Aorta (tissue), 5 donors: ENCODE measurements around the gene ZNF474. TPM values are rescaled to one million over a fixed set of nuclear protein-coding genes. Genes with fewer than 3 reads are reported as not detected.
A peak's percentile ranks its signal among the peaks of the same experiment; 100 is the strongest.

ENCODE experiments used
- ATAC-seq: fragments of 200-7000 bp; cut with Tn5 transposase; one replicate; pipeline ENCODE4 v1.9.1; 2022; ENCODE audit warnings: moderate library complexity; ENCODE audit not compliant: low FRiP score
- DNase-seq, 2 donors: peaks; one replicate each; pipeline ENCODE4 v3.0.0-alpha.2; 2020
- H3K27ac ChIP-seq, 2 donors: one replicate each; pipeline ENCODE4 v1.5.1; 2013; ENCODE audit warnings: low read length in 2 of 2, mild to moderate bottlenecking in 2 of 2, moderate library complexity in 2 of 2, control low read depth in 1 of 2, inconsistent platforms in 1 of 2, low read depth in 1 of 2
- H3K27me3 ChIP-seq, 2 donors: one replicate each; pipeline ENCODE4 v1.6.1; 2013; ENCODE audit warnings: control low read depth in 1 of 2, low read length in 1 of 2, mild to moderate bottlenecking in 1 of 2, moderate library complexity in 1 of 2; ENCODE audit not compliant: insufficient read depth in 2 of 2, control insufficient read depth in 1 of 2
- H3K36me3 ChIP-seq, 2 donors: one replicate each; pipeline ENCODE4 v1.6.1; 2013; ENCODE audit warnings: control low read depth in 1 of 2, low read length in 1 of 2, mild to moderate bottlenecking in 1 of 2; ENCODE audit not compliant: insufficient read depth in 2 of 2, control insufficient read depth in 1 of 2
- H3K4me1 ChIP-seq, 2 donors: one replicate each; pipeline ENCODE4 v1.6.1; 2013; ENCODE audit warnings: low read length in 2 of 2, control low read depth in 1 of 2, mild to moderate bottlenecking in 1 of 2, moderate library complexity in 1 of 2; ENCODE audit not compliant: insufficient read depth in 2 of 2, control insufficient read depth in 1 of 2
- H3K4me3 ChIP-seq, 2 donors: one replicate each; pipeline ENCODE4 v1.5.1; 2013; ENCODE audit warnings: low read length in 2 of 2, control low read depth in 1 of 2, mild to moderate bottlenecking in 1 of 2
- H3K9me3 ChIP-seq: one replicate; pipeline ENCODE4 v1.6.1; 2013; ENCODE audit warnings: mild to moderate bottlenecking, low read length; ENCODE audit not compliant: control insufficient read depth
- WGBS, 2 donors: extraction: QIAGEN DNeasy Blood & Tissue Kit; methylation state at CpG; one replicate each; pipeline ENCODE4 v1.1.7; 2013; 5-methylcytosine and 5-hydroxymethylcytosine counted together
- intact Hi-C, 2 donors: fragments of 100-400 bp; cut with DNase I; formaldehyde crosslinking; loops; one replicate each; pipeline versions ENCODE4 v1.14.2 to v1.15.0; 2022
- polyA plus RNA-seq, 2 donors: library from polyadenylated mRNA; stranded (reverse); fragments of 200-250 nt; gene quantifications; one replicate each; pipeline ENCODE4 v1.2.3, GENCODE V29; 2013
- total RNA-seq, 2 donors: library from RNA; stranded (reverse); fragmentation: NEBNext Ultra II Directional; extraction: Animal tissue kit (Norgen Biotek cat#: 25700); gene quantifications; one replicate each; pipeline ENCODE4 v1.2.1, GENCODE V29; 2021
- donor health status: healthy with polysubstance abuse.
- donor health status: Bipolar disorder and iron deficiency.
- donor health status: DM: no; HTN: no; CAD: no.
- donor health status: DM: no; HTN: no; CAD: no.
- donor health status: DM: yes; HTN: yes; CAD: no.

Gene ZNF474
- total and polyA plus RNA-seq, 4 donors = 0.08 to 0.75 (median 0.52) TPM; not detected in 1

DNA sequence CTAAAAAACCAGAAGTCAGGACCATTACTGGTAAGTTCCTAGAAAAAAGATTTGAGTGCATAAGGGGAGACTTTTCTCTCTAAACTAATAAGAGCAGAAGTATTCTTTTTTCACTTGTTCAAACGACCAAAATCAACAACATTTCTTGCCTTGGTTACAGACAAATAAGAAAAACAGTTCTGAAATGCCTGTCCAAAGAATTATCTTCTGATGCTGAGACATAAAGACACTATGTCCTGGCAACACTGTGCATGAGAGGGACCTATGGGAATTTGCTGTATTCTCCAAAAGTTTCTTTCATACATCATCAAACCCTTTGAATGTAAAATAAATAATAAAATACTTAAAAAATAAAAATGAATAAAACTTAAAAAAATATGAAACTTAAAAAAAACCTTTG lies 50.4 kb downstream of the ZNF474 start:
- no peaks in the 10 kb centered on the region for H3K9me3 ChIP-seq
- intact Hi-C loops = no loop called here
- H3K36me3 ChIP-seq = no peaks in the 10 kb centered on the region
- H3K4me3 ChIP-seq = no peak overlapping the region
- peaks cover 0 to 9% of the 10 kb centered on the region in 2 donors for H3K4me1 ChIP-seq
- H3K27ac ChIP-seq = no peak overlapping the region
- WGBS, 2 donors = 4 to 6% methylated on average over 1 of the region's 1 CpG
- H3K27me3 ChIP-seq = no peaks in the 10 kb centered on the region
- no peak for ATAC-seq
- DNase-seq = no peak

DNA sequence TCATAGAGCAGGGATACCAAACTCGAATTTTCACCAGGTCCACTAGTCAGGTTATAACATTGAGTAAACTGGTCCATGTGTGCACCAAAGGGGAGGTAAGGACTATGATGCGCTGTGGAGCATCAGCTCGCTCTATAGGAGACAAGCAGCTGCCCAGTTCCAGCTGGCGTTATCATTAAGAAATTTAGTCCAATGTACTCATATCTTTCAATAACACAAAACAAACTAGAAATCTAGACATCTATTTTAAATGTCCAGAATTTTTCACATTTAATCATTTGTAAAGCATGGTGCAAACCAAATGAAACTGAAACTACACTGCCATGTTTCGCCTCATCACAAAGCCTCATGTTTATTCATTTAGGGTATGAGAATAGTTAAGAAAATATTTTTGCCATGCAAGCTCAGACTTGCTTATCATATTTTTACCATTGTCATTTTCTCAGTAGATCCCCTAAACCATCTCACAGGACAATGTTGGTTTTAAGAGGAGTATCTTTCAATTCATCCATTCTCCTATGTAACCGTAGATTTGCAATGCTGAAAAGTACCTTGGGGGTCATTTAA lies 50.9 kb downstream of the ZNF474 start:
- Histone ChIP-seq H3K4me3 (no peak overlapping the region), H3K36me3 (no peaks in the 10 kb centered on the region), H3K27me3 (no peaks in the 10 kb centered on the region), H3K9me3 (no peaks in the 10 kb centered on the region), H3K27ac (no peak overlapping the region), H3K4me1 (peaks cover 0 to 9% of the 10 kb centered on the region in 2 donors)
- ATAC-seq = no peak
- no peak for DNase-seq
- intact Hi-C loops = no loop called here
- WGBS, 2 donors = 87 to 90% methylated on average over 6 of the region's 6 CpGs

DNA sequence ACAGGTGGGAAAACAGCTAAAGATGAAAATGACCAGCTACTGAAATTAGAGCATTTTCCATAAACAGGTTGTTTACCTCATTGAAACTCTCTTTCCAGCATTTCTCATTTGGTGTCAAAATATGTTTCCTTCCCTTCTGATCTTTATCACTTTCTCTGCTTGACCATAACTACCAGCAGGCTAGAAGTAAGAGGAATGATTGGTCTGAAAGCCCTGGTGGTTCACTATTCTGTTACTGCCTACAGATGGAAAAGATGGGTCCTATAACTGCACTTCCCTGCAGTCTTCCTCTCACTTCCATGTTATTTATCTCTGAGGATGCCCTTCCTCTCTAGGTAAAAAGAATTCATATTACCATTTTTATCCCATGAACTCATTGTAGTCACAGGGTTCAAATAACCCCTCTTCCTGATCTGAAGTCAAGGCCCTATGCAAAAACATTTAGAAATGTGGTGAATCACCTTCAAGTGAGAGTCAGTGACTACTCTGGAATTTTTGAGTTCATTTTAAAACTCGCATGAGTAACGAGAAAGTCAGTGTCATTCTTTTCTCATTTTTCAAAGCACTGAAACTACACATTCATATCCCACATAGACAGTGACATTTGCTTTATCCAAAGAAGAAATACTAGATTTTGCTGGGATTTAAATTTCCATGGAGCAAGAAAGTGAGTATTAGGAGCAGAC lies 51.7 kb downstream of the ZNF474 start:
- Histone ChIP-seq H3K9me3 (no peaks in the 10 kb centered on the region), H3K4me1 (peaks cover 0 to 9% of the 10 kb centered on the region in 2 donors), H3K27me3 (no peaks in the 10 kb centered on the region), H3K4me3 (no peak overlapping the region), H3K36me3 (no peaks in the 10 kb centered on the region), H3K27ac (peak overlapping the region; percentile 59 to 72)
- DNase-seq (no peak), ATAC-seq (peak; percentile 17)
- WGBS, 2 donors = 7 to 12% methylated on average over 2 of the region's 2 CpGs
- intact Hi-C loops = no loop called here

DNA sequence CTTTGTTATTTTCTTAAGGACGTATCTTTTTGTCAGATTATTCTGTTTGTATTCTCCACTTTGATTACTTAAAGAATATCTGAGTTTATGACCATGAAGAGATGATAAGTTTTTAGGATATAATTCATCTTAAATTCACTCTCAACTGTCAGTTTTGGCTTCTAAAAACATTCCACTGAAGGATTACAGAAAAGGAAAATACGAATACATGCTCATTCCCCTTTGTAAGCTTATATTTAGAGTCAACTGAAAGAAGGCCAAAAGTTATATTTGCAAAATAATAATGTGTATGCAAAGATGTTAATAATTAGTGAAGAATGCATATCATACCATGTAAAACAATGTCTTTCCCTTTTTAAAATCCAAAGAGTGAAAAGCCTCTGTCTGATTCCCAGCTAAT lies 52.5 kb downstream of the ZNF474 start:
- H3K9me3 ChIP-seq = no peaks in the 10 kb centered on the region
- intact Hi-C loops = no loop called here
- H3K36me3 ChIP-seq = no peaks in the 10 kb centered on the region
- no peak overlapping the region for H3K27ac ChIP-seq
- H3K27me3 ChIP-seq = no peaks in the 10 kb centered on the region
- DNase-seq = no peak
- peaks cover 0 to 9% of the 10 kb centered on the region in 2 donors for H3K4me1 ChIP-seq
- 3 to 4% methylated on average over 2 of the region's 2 CpGs for WGBS, 2 donors
- ATAC-seq = no peak
- no peak overlapping the region for H3K4me3 ChIP-seq

DNA sequence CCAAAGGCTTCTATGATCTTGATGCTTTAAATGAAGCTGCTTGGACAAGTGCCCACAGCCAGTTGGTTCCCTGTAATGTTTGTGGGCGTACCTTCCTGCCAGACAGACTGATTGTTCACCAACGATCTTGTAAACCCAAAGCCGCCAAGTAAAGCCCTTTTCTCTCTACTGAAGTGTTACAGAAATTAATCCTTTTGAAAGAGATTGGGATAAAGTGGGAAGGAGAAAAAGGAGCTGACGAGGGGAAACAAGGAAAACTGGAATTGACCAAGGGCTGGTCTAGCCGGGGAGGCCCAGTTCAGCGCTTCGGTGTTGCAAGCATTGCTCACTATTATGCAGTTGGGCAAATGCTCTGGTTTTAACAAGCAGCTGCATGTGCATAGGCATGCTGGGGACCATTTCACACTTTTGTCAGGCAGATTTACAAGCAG lies 53.2 kb downstream of the ZNF474 start:
- peak; percentile 70 to 73 for DNase-seq
- ATAC-seq = peak; percentile 85
- 5 to 6% methylated on average over 7 of the region's 7 CpGs for WGBS, 2 donors
- H3K36me3 ChIP-seq = no peaks in the 10 kb centered on the region
- intact Hi-C loops = no loop called here
- H3K4me1 ChIP-seq = peaks cover 0 to 9% of the 10 kb centered on the region in 2 donors
- no peaks in the 10 kb centered on the region for H3K27me3 ChIP-seq
- no peaks in the 10 kb centered on the region for H3K9me3 ChIP-seq
- peak overlapping the region; percentile 81 to 89 for H3K27ac ChIP-seq
- peak overlapping the region in 1 of 2 donors; percentile 8 for H3K4me3 ChIP-seq

DNA sequence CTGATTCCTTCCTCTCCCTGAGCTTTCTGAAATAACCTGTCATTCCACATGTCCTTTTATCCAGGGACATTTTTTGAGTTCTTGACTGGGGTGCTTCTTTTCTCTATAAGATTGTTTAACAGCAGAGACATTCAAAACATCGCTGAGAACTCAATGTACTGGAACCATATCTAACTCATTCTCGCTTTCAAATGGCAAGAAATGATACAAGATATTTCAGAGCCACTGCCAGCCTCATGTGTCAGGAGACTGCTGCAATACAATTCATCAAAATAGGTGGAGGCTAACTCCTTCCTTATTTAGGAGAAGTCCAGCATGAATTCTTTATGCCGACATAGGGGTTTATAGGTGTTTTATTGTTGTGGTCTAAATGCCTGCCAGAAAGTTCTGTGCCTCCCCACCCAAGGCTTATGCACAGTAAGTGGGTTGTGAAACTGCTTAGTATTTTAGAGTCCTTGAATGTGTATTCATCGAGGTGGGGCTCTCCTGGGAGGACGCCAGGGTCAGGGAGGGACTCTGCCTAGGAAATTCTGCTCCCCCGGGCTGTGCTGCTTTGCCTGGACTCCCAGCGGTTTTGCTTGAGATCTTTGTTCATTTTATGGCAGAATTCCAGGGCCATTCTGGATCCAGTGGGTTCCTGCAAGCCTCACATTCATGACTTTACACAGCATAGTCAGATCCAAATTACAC lies 53.9 kb downstream of the ZNF474 start:
- peaks cover 0 to 9% of the 10 kb centered on the region in 2 donors for H3K4me1 ChIP-seq
- H3K27ac ChIP-seq = peak overlapping the region; percentile 29 to 89
- DNase-seq (peak; percentile 81 to 88), ATAC-seq (peak; percentile 56)
- 14 to 15% methylated on average over 7 of the region's 7 CpGs for WGBS, 2 donors
- intact Hi-C loops = no loop called here
- no peaks in the 10 kb centered on the region for H3K27me3 ChIP-seq
- no peaks in the 10 kb centered on the region for H3K9me3 ChIP-seq
- no peaks in the 10 kb centered on the region for H3K36me3 ChIP-seq
- H3K4me3 ChIP-seq = no peak overlapping the region

DNA sequence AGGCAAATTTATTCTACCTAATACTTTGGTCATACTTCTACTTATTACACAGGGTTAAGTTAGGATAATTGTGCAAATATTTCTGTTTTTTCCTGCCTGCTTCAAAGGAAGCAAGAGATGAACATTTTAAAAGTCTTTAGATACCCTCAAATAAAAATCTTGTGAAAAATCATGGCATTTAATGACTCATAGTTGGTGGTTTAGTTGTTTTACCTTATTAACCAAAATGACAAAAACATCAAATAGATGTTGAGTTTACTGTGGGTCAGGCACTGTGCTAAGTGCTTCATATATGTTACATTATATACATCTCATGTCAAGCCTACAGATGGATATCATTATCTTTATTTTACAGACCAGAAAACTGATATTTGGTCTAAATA lies 54.4 kb downstream of the ZNF474 start:
- H3K9me3 ChIP-seq = no peaks in the 10 kb centered on the region
- H3K4me1 ChIP-seq = peaks cover 0 to 9% of the 10 kb centered on the region in 2 donors
- H3K27ac ChIP-seq = no peak overlapping the region
- H3K27me3 ChIP-seq = no peaks in the 10 kb centered on the region
- intact Hi-C loops = no loop called here
- no peak overlapping the region for H3K4me3 ChIP-seq
- ATAC-seq = no peak
- no peaks in the 10 kb centered on the region for H3K36me3 ChIP-seq
- DNase-seq = no peak

DNA sequence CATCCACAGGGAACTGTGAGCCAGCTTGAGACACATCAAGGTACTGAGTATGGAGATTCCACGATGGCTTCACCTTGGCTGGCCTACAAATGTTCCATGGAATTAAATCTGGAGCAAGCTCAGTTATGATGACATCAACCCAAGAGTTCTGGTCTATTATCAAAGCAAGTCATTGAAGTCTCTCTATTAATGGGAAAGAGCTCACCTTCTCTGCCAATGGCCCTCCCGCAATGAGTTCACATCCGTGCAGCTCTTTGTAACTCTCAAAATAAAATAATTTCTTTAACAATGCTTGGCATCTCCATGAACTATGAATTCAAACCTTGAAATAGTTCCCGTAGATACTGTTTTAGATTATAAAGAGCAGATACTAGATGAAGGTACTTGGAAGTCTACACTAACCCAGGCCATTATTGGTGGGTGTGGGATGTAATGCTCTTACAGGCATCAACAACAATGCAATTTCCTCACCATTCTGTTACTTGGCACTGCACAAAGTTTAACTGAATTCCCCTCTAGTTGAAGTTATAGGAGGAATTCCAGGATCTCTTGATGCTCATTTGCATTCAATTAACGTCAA lies 55.4 kb downstream of the ZNF474 start:
- intact Hi-C loops = no loop called here
- Histone ChIP-seq H3K9me3 (no peaks in the 10 kb centered on the region), H3K4me3 (no peak overlapping the region), H3K27me3 (no peaks in the 10 kb centered on the region), H3K36me3 (no peaks in the 10 kb centered on the region), H3K27ac (no peak overlapping the region), H3K4me1 (peaks cover 0 to 9% of the 10 kb centered on the region in 2 donors)
- WGBS, 2 donors = 89 to 93% methylated on average over 5 of the region's 5 CpGs
- DNase-seq = no peak
- no peak for ATAC-seq
